IMR-90 (cell line): ENCODE data around the gene ZNF747. TPM values are rescaled to one million over a fixed set of nuclear protein-coding genes. Genes with fewer than 3 reads are reported as not detected.

Source experiments
- ATAC-seq: fragments of 200-7000 bp; cut with Tn5 transposase; 2 replicates; pipeline ENCODE4 v1.9.1; 2020; ENCODE audit warnings: low read depth, mild to moderate bottlenecking, moderate library complexity
- BruUV-seq: library from RNA; stranded (reverse); fragments of 400-500 nt; replicated peaks from 2 replicates; lab custom pipeline; 2021; lab: Mats Ljungman, UMichigan
- CTCF ChIA-PET: fragments of 300-600 bp; formaldehyde crosslinking; extraction: SDS; loops from one replicate; lab custom pipeline; 2021; ENCODE audit warnings: antibody characterized with exemption; lab: Yijun Ruan, JAX
- POLR2A ChIA-PET: fragments of 300-600 bp; sonication (Branson Sonifier 250); formaldehyde crosslinking; loops from one replicate; lab custom pipeline; 2022; ENCODE audit warnings: antibody characterized with exemption; ENCODE audit not compliant: unreplicated experiment; lab: Charles Lee
- DNase-seq: peaks from one replicate; pipeline ENCODE4 v3.0.0; 2013
- H2AFZ ChIP-seq: replicated peaks from 2 replicates; pipeline ENCODE3; 2013; ENCODE audit warnings: low read length, mild to moderate bottlenecking; ENCODE audit not compliant: poor library complexity
- H2AK5ac ChIP-seq: 2 replicates; pipeline ENCODE4 v1.6.1; 2013; ENCODE audit warnings: low read depth, low read length, inconsistent platforms
- H2AK9ac ChIP-seq: replicated peaks from 2 replicates; pipeline ENCODE3; 2013; ENCODE audit warnings: mild to moderate bottlenecking, low read depth, low read length, moderate library complexity; ENCODE audit not compliant: poor library complexity
- H2BK120ac ChIP-seq: 2 replicates; pipeline ENCODE4 v1.6.1; 2013; ENCODE audit warnings: low read depth, low read length, inconsistent platforms
- H2BK15ac ChIP-seq: 3 replicates; pipeline ENCODE4 v1.6.1; 2013; ENCODE audit warnings: low read depth, low read length, inconsistent platforms
- H2BK20ac ChIP-seq: 2 replicates; pipeline ENCODE4 v1.6.1; 2013; ENCODE audit warnings: low read depth, mild to moderate bottlenecking, inconsistent platforms, low read length, moderate library complexity
- H2BK5ac ChIP-seq: 2 replicates; pipeline ENCODE4 v1.6.1; 2013; ENCODE audit warnings: mild to moderate bottlenecking, low read depth, low read length, inconsistent platforms; ENCODE audit not compliant: poor library complexity, severe bottlenecking
- H3K14ac ChIP-seq: replicated peaks from 2 replicates; pipeline ENCODE4 v1.6.1; 2013; ENCODE audit warnings: low read depth, low read length, inconsistent platforms
- H3K18ac ChIP-seq: 2 replicates; pipeline ENCODE4 v1.6.1; 2013; ENCODE audit warnings: low read depth, low read length, control low read depth
- H3K23ac ChIP-seq: 2 replicates; pipeline ENCODE4 v1.6.1; 2013; ENCODE audit warnings: low read depth, low read length, inconsistent platforms
- H3K27ac ChIP-seq: 2 replicates; pipeline ENCODE4 v1.5.1; 2013; ENCODE audit warnings: mild to moderate bottlenecking, control low read depth, low read length; ENCODE audit not compliant: insufficient read depth
- H3K27me3 ChIP-seq: 2 replicates; pipeline ENCODE4 v1.6.1; 2013; ENCODE audit warnings: low read length; ENCODE audit not compliant: control insufficient read depth, insufficient read depth
- H3K36me3 ChIP-seq: 2 replicates; pipeline ENCODE4 v1.6.1; 2013; ENCODE audit warnings: low read length, mixed read lengths; ENCODE audit not compliant: control insufficient read depth, insufficient read depth
- H3K4ac ChIP-seq: 2 replicates; pipeline ENCODE4 v1.6.1; 2013; ENCODE audit warnings: low read depth, low read length, inconsistent platforms
- H3K4me1 ChIP-seq: 2 replicates; pipeline ENCODE4 v1.6.1; 2013; ENCODE audit warnings: low read length, mixed read lengths; ENCODE audit not compliant: control insufficient read depth, insufficient read depth
- H3K4me2 ChIP-seq: 2 replicates; pipeline ENCODE4 v1.6.1; 2013; ENCODE audit warnings: low read depth, mild to moderate bottlenecking, control low read depth, low read length, moderate library complexity
- H3K4me3 ChIP-seq: 2 replicates; pipeline ENCODE4 v1.5.1; 2013; ENCODE audit warnings: low read depth, mild to moderate bottlenecking, control low read depth, low read length, moderate library complexity; ENCODE audit not compliant: insufficient read depth
- H3K56ac ChIP-seq: 2 replicates; pipeline ENCODE4 v1.6.1; 2013; ENCODE audit warnings: low read length, inconsistent platforms; ENCODE audit not compliant: insufficient read depth; ENCODE audit errors: extremely low read depth
- H3K79me1 ChIP-seq, 2 experiments: 2 replicates each; pipeline ENCODE4 v1.6.1; 2013; ENCODE audit warnings: low read length in 2 of 2, inconsistent platforms in 1 of 2, low read depth in 1 of 2
- H3K9ac ChIP-seq: 2 replicates; pipeline ENCODE4 v1.6.1; 2013; ENCODE audit warnings: low read depth, low read length, control low read depth
- H3K9me1 ChIP-seq: 2 replicates; pipeline ENCODE4 v1.6.1; 2013; ENCODE audit warnings: low read length, inconsistent platforms; ENCODE audit not compliant: insufficient read depth
- H3K9me3 ChIP-seq: 2 replicates; pipeline ENCODE4 v1.6.1; 2013; ENCODE audit warnings: low read length; ENCODE audit not compliant: control insufficient read depth, insufficient read depth
- H4K20me1 ChIP-seq: 2 replicates; pipeline ENCODE4 v1.6.1; 2013; ENCODE audit warnings: low read length, inconsistent platforms; ENCODE audit not compliant: insufficient read depth
- H4K5ac ChIP-seq: 2 replicates; pipeline ENCODE4 v1.6.1; 2013; ENCODE audit warnings: mild to moderate bottlenecking, low read depth, low read length, control low read depth
- H4K8ac ChIP-seq, 2 experiments: 2 replicates each; pipeline ENCODE4 v1.6.1; 2013; ENCODE audit warnings: low read depth in 2 of 2, low read length in 2 of 2, control low read depth in 1 of 2, inconsistent platforms in 1 of 2
- H4K91ac ChIP-seq: 2 replicates; pipeline ENCODE4 v1.6.1; 2013; ENCODE audit warnings: low read depth, low read length, inconsistent platforms; ENCODE audit not compliant: insufficient read depth
- CTCF ChIP-seq: conservative IDR thresholded peaks from 2 replicates; pipeline ENCODE4 v1.5.1; 2012; ENCODE audit warnings: mild to moderate bottlenecking, low read depth, low read length, improper control_type of control experiment
- ELK1 ChIP-seq: fragments of 150-350 bp; IDR thresholded peaks from 2 replicates; pipeline ENCODE4 v1.6.1; 2016; ENCODE audit warnings: low read depth, mild to moderate bottlenecking, low read length, moderate library complexity, borderline replicate concordance
- MXI1 ChIP-seq: IDR thresholded peaks from 2 replicates; pipeline ENCODE4 v1.6.1; 2012; ENCODE audit warnings: low read depth, mild to moderate bottlenecking, low read length, moderate library complexity, borderline replicate concordance
- NFE2L2 ChIP-seq: fragments of 150-350 bp; IDR thresholded peaks from 2 replicates; pipeline ENCODE4 v1.6.1; 2016; ENCODE audit warnings: low read depth, mild to moderate bottlenecking, low read length
- RCOR1 ChIP-seq: IDR thresholded peaks from 2 replicates; pipeline ENCODE4 v1.6.1; 2012; ENCODE audit warnings: mild to moderate bottlenecking, low read length, improper control_type of control experiment; ENCODE audit not compliant: insufficient replicate concordance
- WGBS, 2 experiments: methylation state at CpG; one replicate each; pipeline versions ENCODE4 v1.1.5 to v1.1.7; 2013; ENCODE audit warnings: missing lambda C conversion rate in 2 of 2; ENCODE audit not compliant: insufficient read length in 1 of 2; ENCODE audit errors: extremely low coverage in 2 of 2; 5-methylcytosine and 5-hydroxymethylcytosine counted together
- dilution Hi-C: fragments of 300-500 bp; cut with HindIII; formaldehyde crosslinking; loops from one replicate; pipeline ENCODE4 v1.14.3; 2018; ENCODE audit warnings: low sequenced_read_pairs; ENCODE audit not compliant: unreplicated experiment
- in situ Hi-C: fragments of 300-500 bp; cut with MboI; formaldehyde crosslinking; loops from 3 replicates; pipeline ENCODE4 v1.14.3; 2019; ENCODE audit warnings: low sequenced_read_pairs, inconsistent platforms, mixed read lengths
- intact Hi-C: fragments of 100-400 bp; cut with micrococcal nuclease; formaldehyde crosslinking; loops from 2 replicates; pipeline ENCODE4 v1.10.0; 2022
- polyA plus RNA-seq, 3 experiments: library from polyadenylated mRNA; depleted of rRNA; stranded (reverse); fragments of >200 nt; gene quantifications; 2 replicates each; pipeline ENCODE4 v1.2.3, GENCODE V29; 2012; ENCODE audit warnings: low replicate concordance in 1 of 3
- total RNA-seq: library from RNA; depleted of rRNA; stranded (reverse); fragments of >200 nt; gene quantifications from 2 replicates; pipeline ENCODE4 v1.2.3, GENCODE V29; 2012

ZNF747 gene
- total and polyA plus RNA-seq, 2 of the 4 experiments (the other 2 are of a cell fraction) = 2.0 to 2.9 TPM

- 0 out of 2 replicates have a peak, but pooled peaks cover 2% of the 10 kb centered on the region for H3K4me1 ChIP-seq
- H3K27ac ChIP-seq = no peak overlapping the region
- no peaks in the 10 kb centered on the region for H3K79me1 ChIP-seq
- no peak overlapping the region for H2BK5ac ChIP-seq
- peaks cover 37% of the 10 kb centered on the region for H3K27me3 ChIP-seq
- H3K4me2 ChIP-seq = no peak overlapping the region
- H2BK20ac ChIP-seq = no peak overlapping the region
- no peak overlapping the region for H3K4ac ChIP-seq
- H3K18ac ChIP-seq = no peak overlapping the region
- no peak overlapping the region for H3K4me3 ChIP-seq
- CTCF ChIA-PET = interaction anchor here (0.7 kb wide), 1 partner anchor 33 kb away, joined by 3 read pairs; no protein-coding TSS in a partner anchor
- no peak for DNase-seq
- intact Hi-C loops (no loop called here), in situ Hi-C loops (no loop called here), dilution Hi-C loops (no loop called here)
- H2AK5ac ChIP-seq = no peak overlapping the region
- H4K5ac ChIP-seq = no peak overlapping the region
- H3K14ac ChIP-seq = no peak overlapping the region
- H4K8ac ChIP-seq = no peak overlapping the region
- TF ChIP-seq CTCF = 0 out of 2 replicates have a peak, but pooled peaks have one; percentile 14
- no peak for TF ChIP-seq NFE2L2
- no peak for TF ChIP-seq RCOR1
- TF ChIP-seq MXI1 = no peak
- no peak for TF ChIP-seq ELK1
- H2AFZ ChIP-seq = no peak overlapping the region
- no peak overlapping the region for H3K56ac ChIP-seq
- H2BK120ac ChIP-seq = no peak overlapping the region
- no peak overlapping the region for H3K9ac ChIP-seq
- 82% methylated on average over 3 of the region's 3 CpGs; no CpG with 5 or more reads in 1 of the 2 experiments for WGBS, 2 experiments
- POLR2A ChIA-PET = no interaction called here
- ATAC-seq = no peak
- H2BK15ac ChIP-seq = no peak overlapping the region
- H3K9me1 ChIP-seq = 0 out of 2 replicates have a peak, but pooled peaks cover 2% of the 10 kb centered on the region
- H4K91ac ChIP-seq = no peak overlapping the region
- no peaks in the 10 kb centered on the region for H3K9me3 ChIP-seq
- H2AK9ac ChIP-seq = no peak overlapping the region
- H4K20me1 ChIP-seq = no peaks in the 10 kb centered on the region
- no TSS peak for BruUV-seq
- no peak overlapping the region for H3K23ac ChIP-seq
- H3K36me3 ChIP-seq = no peaks in the 10 kb centered on the region
Measured at GRCh38 chr16:30482366-30482765, 52.3 kb downstream of the ZNF747 start.
